OCI-LY1 (cell line): ENCODE results near the gene DUSP9.

Experiments used
- H2AFZ ChIP-seq: fragments of 200-600 bp; sonication (generic), shearing (Covaris generic); 2 replicates; pipeline ENCODE4 v1.6.0; 2014; ENCODE audit warnings: antibody characterized with exemption, mild to moderate bottlenecking, low read length
- H3F3A ChIP-seq: fragments of 200-600 bp; sonication (generic), shearing (Covaris generic); 2 replicates; pipeline ENCODE4 v1.6.0; 2014; ENCODE audit warnings: mild to moderate bottlenecking, antibody characterized with exemption, low read length, moderate library complexity; ENCODE audit not compliant: insufficient read depth
- H3K27ac ChIP-seq: fragments of 200-600 bp; sonication (generic); 2 replicates; pipeline ENCODE4 v1.5.1; 2014; ENCODE audit warnings: low read length, mixed run types, mild to moderate bottlenecking, low read depth; ENCODE audit not compliant: poor library complexity, severe bottlenecking
- H3K27me3 ChIP-seq: fragments of 200-600 bp; sonication (generic); 2 replicates; pipeline ENCODE4 v1.6.0; 2014; ENCODE audit warnings: antibody characterized with exemption, mild to moderate bottlenecking, low read length, moderate library complexity; ENCODE audit not compliant: insufficient read depth
- H3K36me3 ChIP-seq: fragments of 200-600 bp; sonication (generic); 2 replicates; pipeline ENCODE4 v1.6.1; 2014; ENCODE audit warnings: mild to moderate bottlenecking, antibody characterized with exemption, low read length, moderate library complexity, mixed read lengths; ENCODE audit not compliant: insufficient read depth
- H3K4me1 ChIP-seq: fragments of 200-600 bp; sonication (generic); 2 replicates; pipeline ENCODE4 v1.5.1; 2014; ENCODE audit warnings: mild to moderate bottlenecking, low read length, moderate library complexity; ENCODE audit not compliant: insufficient read depth, severe bottlenecking
- H3K4me2 ChIP-seq: fragments of 200-600 bp; sonication (generic), shearing (Covaris generic); 2 replicates; pipeline ENCODE4 v1.6.1; 2014; ENCODE audit warnings: low read length
- H3K4me3 ChIP-seq: fragments of 200-600 bp; sonication (generic); 2 replicates; pipeline ENCODE4 v1.5.1; 2014; ENCODE audit warnings: low read length, low read depth, mild to moderate bottlenecking, mixed read lengths; ENCODE audit not compliant: poor library complexity, severe bottlenecking
- H3K79me2 ChIP-seq: fragments of 200-600 bp; shearing (Covaris generic); 2 replicates; pipeline ENCODE4 v1.6.1; 2016; ENCODE audit warnings: mixed run types, low read length, mixed read lengths; ENCODE audit not compliant: insufficient read depth
- H3K9ac ChIP-seq: fragments of 200-600 bp; sonication (generic), shearing (Covaris generic); 2 replicates; pipeline ENCODE4 v1.6.1; 2014; ENCODE audit warnings: mild to moderate bottlenecking, low read length, mixed read lengths
- H3K9me2 ChIP-seq: fragments of 200-600 bp; sonication (generic), shearing (Covaris generic); 2 replicates; pipeline ENCODE4 v1.6.1; 2014; ENCODE audit warnings: low read depth, mild to moderate bottlenecking, low read length, mixed read lengths
- H3K9me3 ChIP-seq: fragments of 200-600 bp; shearing (Covaris generic); 2 replicates; pipeline ENCODE4 v1.6.1; 2014; ENCODE audit warnings: low read length, mixed read lengths
- H4K20me1 ChIP-seq: fragments of 200-600 bp; sonication (generic), shearing (Covaris generic); 2 replicates; pipeline ENCODE4 v1.6.0; 2016; ENCODE audit warnings: mild to moderate bottlenecking, low read length; ENCODE audit not compliant: insufficient read depth
- CTCF ChIP-seq: fragments of 200-600 bp; sonication (generic), shearing (Covaris generic); IDR thresholded peaks from 2 replicates; pipeline ENCODE4 v1.5.1; 2017; ENCODE audit warnings: mild to moderate bottlenecking, antibody characterized with exemption, low read length, moderate library complexity, mixed read lengths
- EZH2 ChIP-seq: fragments of 200-600 bp; sonication (generic), shearing (Covaris generic); IDR thresholded peaks from 2 replicates; pipeline ENCODE4 v1.8.0; 2017; ENCODE audit warnings: borderline replicate concordance, mixed run types, mild to moderate bottlenecking, antibody characterized with exemption, low read length, moderate library complexity, mixed read lengths

The DUSP9 gene

GRCh38 chrX:153637121-153638040 is 9.6 kb upstream of the DUSP9 start:
- Histone ChIP-seq H3K27ac (no peak overlapping the region), H3K4me2 (no peak overlapping the region), H3K27me3 (no peaks in the 10 kb centered on the region), H3K4me3 (no peak overlapping the region), H2AFZ (no peak overlapping the region), H4K20me1 (no peaks in the 10 kb centered on the region), H3K9ac (no peak overlapping the region), H3F3A (no peaks in the 10 kb centered on the region), H3K9me3 (no peaks in the 10 kb centered on the region), H3K9me2 (no peaks in the 10 kb centered on the region), H3K79me2 (no peaks in the 10 kb centered on the region), H3K36me3 (no peaks in the 10 kb centered on the region), H3K4me1 (no peaks in the 10 kb centered on the region)
- TF ChIP-seq EZH2 (no peak), CTCF (no peak)

DNA sequence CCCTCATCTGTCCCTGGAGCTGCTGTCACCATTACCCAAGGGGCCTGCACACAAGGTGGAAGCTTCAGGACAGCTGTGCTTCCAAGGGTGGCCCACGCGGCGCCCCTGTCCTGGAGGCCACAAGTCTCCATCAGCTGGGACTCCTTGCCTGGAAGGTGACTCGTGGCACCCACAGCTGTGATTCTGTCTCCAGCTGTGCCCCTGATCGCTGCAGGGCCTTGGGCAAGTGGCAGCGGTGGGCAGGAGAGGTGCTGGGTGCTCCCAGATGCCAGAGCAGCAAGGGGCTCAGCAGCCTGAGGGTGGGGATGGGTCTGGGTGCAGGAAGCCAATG is 9.0 kb upstream of the DUSP9 start:
- H2AFZ ChIP-seq: no peak overlapping the region
- H3K4me1 ChIP-seq: no peaks in the 10 kb centered on the region
- H3K27me3 ChIP-seq: no peaks in the 10 kb centered on the region
- H3K9me3 ChIP-seq: no peaks in the 10 kb centered on the region
- H3K9me2 ChIP-seq: no peaks in the 10 kb centered on the region
- no peak overlapping the region for H3K27ac ChIP-seq
- no peaks in the 10 kb centered on the region for H3F3A ChIP-seq
- no peak overlapping the region for H3K4me2 ChIP-seq
- H3K4me3 ChIP-seq: no peak overlapping the region
- H3K36me3 ChIP-seq: no peaks in the 10 kb centered on the region
- no peaks in the 10 kb centered on the region for H4K20me1 ChIP-seq
- no peak for TF ChIP-seq EZH2
- no peak for TF ChIP-seq CTCF
- H3K79me2 ChIP-seq: no peaks in the 10 kb centered on the region
- no peak overlapping the region for H3K9ac ChIP-seq

DNA sequence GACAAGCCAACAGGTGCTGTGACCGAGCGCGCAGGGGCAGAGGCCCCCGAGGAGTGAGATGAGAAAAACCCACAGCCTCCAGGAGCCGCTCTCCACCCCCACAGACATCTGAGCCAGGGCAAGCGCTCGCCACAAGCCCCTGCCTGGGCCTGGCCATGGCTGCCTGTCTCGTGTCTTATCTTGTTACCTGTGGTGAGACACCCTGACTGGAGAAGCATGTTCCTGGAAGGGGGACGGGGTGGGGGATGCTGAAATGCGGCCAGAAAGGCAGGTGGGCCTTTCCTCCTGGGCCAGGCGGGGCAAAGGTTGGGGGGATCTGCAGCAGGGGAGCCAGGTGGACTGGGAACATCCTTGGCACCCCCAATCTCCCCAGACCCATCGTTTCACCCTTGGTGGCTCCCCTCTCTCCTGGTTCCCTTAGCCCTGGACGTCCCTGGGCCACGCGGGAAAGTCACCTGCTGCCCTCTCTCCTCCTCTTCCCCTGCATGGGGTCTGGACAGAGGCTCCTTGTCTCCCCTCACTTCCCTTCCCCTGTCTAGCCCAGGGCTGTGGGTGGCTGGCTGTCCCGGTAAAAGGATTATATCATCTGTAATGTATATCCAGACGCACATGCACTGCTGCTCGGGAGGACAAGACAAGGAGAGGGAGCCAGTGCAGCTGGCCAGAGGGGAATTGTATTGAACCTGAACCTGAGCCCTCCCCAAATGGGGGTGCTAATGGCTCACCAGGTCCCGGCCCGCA is 8.4 kb upstream of the DUSP9 start:
- Histone ChIP-seq H3K9me3 (no peaks in the 10 kb centered on the region), H3K36me3 (no peaks in the 10 kb centered on the region), H4K20me1 (no peaks in the 10 kb centered on the region), H3K4me3 (no peak overlapping the region), H2AFZ (no peak overlapping the region), H3K79me2 (no peaks in the 10 kb centered on the region), H3K4me2 (no peak overlapping the region), H3K4me1 (no peaks in the 10 kb centered on the region), H3K27me3 (no peaks in the 10 kb centered on the region; the same call in 1 of the 2 replicates), H3K9ac (no peak overlapping the region), H3K9me2 (no peaks in the 10 kb centered on the region), H3K27ac (no peak overlapping the region), H3F3A (no peaks in the 10 kb centered on the region)
- TF ChIP-seq EZH2: no peak
